Measurements from ENCODE around the gene SORCS2. TPM values are rescaled to one million over a fixed set of nuclear protein-coding genes. Genes with fewer than 3 reads are reported as not detected.

Gene SORCS2
- total RNA-seq, 1 experiment from 2014 or later: 4.1 TPM

DNA sequence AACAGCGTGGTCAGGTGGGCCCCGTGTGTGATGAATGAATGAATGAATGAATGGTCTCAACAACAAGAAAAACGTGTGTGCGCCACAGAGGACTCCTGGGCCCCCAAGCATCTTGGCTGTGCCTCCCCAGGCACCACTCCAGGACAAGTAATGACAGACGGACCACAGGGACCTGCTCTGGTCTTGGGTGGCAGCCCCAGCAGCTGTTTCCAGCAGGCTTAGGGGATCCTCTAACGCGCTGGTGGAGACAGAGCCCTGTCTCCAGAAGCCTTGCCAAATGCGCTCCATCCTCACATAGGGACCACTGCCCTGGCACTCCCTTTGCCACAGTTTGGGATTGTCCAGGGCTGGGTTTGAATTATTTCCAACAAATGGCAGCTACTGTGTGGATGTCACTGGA is 203.3 kb downstream of the SORCS2 start:
- H3K27ac ChIP-seq (ENCODE audit: low read length): no peak overlapping the region
- H3K27me3 ChIP-seq (ENCODE audit: low read length): no peaks in the 10 kb centered on the region
- no peak overlapping the region for H3K4me2 ChIP-seq (ENCODE audit: low read length)
- no TSS peak for BruUV-seq (replicated peaks)
- no peaks in the 10 kb centered on the region for H3F3A ChIP-seq (ENCODE audit: low read length, unreplicated experiment)
- ATAC-seq (no peak), DNase-seq (no peak)
- H3K9me2 ChIP-seq (replicated peaks; ENCODE audit: low read length): no peaks in the 10 kb centered on the region
- no peaks in the 10 kb centered on the region for H3K9me3 ChIP-seq (ENCODE audit: low read length)
- no peaks in the 10 kb centered on the region for H3K79me2 ChIP-seq (ENCODE audit: low read length)
- ChIA-PET POLR2A (ENCODE audit: unreplicated experiment) (no interaction called here), CTCF (no interaction called here)
- no peak overlapping the region for H3K9ac ChIP-seq (ENCODE audit: low read length)
- H2AFZ ChIP-seq (ENCODE audit: low read length): no peak overlapping the region
- TF ChIP-seq EZH2phosphoT487 (IDR thresholded peaks at IDR 0.05; ENCODE audit: borderline replicate concordance, low read length): no peak
- no peak for TF ChIP-seq EZH2 (IDR thresholded peaks at IDR 0.05; ENCODE audit: low read length, unreplicated experiment)
- TF ChIP-seq, protein P1, sequence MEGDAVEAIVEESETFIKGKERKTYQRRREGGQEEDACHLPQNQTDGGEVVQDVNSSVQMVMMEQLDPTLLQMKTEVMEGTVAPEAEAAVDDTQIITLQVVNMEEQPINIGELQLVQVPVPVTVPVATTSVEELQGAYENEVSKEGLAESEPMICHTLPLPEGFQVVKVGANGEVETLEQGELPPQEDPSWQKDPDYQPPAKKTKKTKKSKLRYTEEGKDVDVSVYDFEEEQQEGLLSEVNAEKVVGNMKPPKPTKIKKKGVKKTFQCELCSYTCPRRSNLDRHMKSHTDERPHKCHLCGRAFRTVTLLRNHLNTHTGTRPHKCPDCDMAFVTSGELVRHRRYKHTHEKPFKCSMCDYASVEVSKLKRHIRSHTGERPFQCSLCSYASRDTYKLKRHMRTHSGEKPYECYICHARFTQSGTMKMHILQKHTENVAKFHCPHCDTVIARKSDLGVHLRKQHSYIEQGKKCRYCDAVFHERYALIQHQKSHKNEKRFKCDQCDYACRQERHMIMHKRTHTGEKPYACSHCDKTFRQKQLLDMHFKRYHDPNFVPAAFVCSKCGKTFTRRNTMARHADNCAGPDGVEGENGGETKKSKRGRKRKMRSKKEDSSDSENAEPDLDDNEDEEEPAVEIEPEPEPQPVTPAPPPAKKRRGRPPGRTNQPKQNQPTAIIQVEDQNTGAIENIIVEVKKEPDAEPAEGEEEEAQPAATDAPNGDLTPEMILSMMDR (conservative IDR thresholded peaks at IDR 0.05; ENCODE audit: low read depth, low read length): no peak
- no peak overlapping the region for H3K4me3 ChIP-seq (ENCODE audit: low read length)
- intact Hi-C loops (cut with micrococcal nuclease): no loop called here
- peaks cover 15% of the 10 kb centered on the region; the same call in 1 of the 2 replicates for H3K4me1 ChIP-seq (ENCODE audit: insufficient read depth, low read length)
- no peaks in the 10 kb centered on the region for H4K20me1 ChIP-seq (ENCODE audit: low read length)
- H3K36me3 ChIP-seq (ENCODE audit: low read depth, low read length): no peaks in the 10 kb centered on the region

GRCh38 chr4:7396186-7396910 is 204.0 kb downstream of the SORCS2 start:
- BruUV-seq (replicated peaks): no TSS peak
- no peak overlapping the region for H3K4me2 ChIP-seq (ENCODE audit: low read length)
- H4K20me1 ChIP-seq (ENCODE audit: low read length): no peaks in the 10 kb centered on the region
- H2AFZ ChIP-seq (ENCODE audit: low read length): no peak overlapping the region
- H3K9ac ChIP-seq (ENCODE audit: low read length): no peak overlapping the region
- no peak for DNase-seq
- ATAC-seq: no peak
- POLR2A ChIA-PET (ENCODE audit: unreplicated experiment): no interaction called here
- TF ChIP-seq, protein P1 (conservative IDR thresholded peaks at IDR 0.05; ENCODE audit: low read depth, low read length): no peak
- TF ChIP-seq EZH2phosphoT487 (IDR thresholded peaks at IDR 0.05; ENCODE audit: borderline replicate concordance, low read length) (no peak), EZH2 (IDR thresholded peaks at IDR 0.05; ENCODE audit: low read length, unreplicated experiment) (no peak)
- CTCF ChIA-PET: no interaction called here
- no peak overlapping the region for H3K27ac ChIP-seq (ENCODE audit: low read length)
- H3K36me3 ChIP-seq (ENCODE audit: low read depth, low read length): no peaks in the 10 kb centered on the region
- no peaks in the 10 kb centered on the region for H3K27me3 ChIP-seq (ENCODE audit: low read length)
- no peaks in the 10 kb centered on the region for H3K9me3 ChIP-seq (ENCODE audit: low read length)
- H3K4me1 ChIP-seq (ENCODE audit: insufficient read depth, low read length): peaks cover 15% of the 10 kb centered on the region; the same call in 1 of the 2 replicates
- H3K79me2 ChIP-seq (ENCODE audit: low read length): no peaks in the 10 kb centered on the region
- H3K4me3 ChIP-seq (ENCODE audit: low read length): no peak overlapping the region
- no peaks in the 10 kb centered on the region for H3K9me2 ChIP-seq (replicated peaks; ENCODE audit: low read length)
- H3F3A ChIP-seq (ENCODE audit: low read length, unreplicated experiment): no peaks in the 10 kb centered on the region
- intact Hi-C loops (cut with micrococcal nuclease): no loop called here

All from PC-3 (cell line).